AG09319 (cell line): Measurements from ENCODE around the gene TBL1X.

Source experiments
- DNase-seq: peaks from one replicate; pipeline ENCODE4 v3.0.0-alpha.2; 2010; ENCODE audit warnings: low read depth; ENCODE audit errors: extremely low read depth
- TF ChIP-seq, protein P1 (sequence below): IDR thresholded peaks from 2 replicates; pipeline ENCODE4 v1.5.1; 2011; ENCODE audit warnings: low read depth, mild to moderate bottlenecking, inconsistent platforms, low read length, moderate library complexity

Gene TBL1X

DNA sequence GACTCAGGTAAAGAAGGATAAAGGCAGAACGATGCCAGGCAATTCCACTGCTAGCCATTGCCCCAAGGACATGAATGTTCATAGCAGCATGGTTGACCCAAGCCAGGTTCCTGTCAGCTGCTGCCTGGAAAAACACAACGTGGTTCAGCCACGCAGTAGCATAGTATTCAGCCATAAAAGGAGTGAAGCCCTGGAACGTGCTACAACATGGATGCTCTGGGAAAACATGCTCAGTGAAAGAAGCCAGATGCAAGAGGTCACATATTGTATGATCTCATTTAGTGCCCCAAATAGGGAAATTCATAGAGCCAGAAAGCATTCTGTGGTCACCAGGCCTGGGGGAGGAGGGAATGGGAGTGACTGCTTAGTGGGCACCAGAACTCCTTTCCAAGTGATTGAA, 170.9 kb downstream of the TBL1X start:
- TF ChIP-seq, protein P1, sequence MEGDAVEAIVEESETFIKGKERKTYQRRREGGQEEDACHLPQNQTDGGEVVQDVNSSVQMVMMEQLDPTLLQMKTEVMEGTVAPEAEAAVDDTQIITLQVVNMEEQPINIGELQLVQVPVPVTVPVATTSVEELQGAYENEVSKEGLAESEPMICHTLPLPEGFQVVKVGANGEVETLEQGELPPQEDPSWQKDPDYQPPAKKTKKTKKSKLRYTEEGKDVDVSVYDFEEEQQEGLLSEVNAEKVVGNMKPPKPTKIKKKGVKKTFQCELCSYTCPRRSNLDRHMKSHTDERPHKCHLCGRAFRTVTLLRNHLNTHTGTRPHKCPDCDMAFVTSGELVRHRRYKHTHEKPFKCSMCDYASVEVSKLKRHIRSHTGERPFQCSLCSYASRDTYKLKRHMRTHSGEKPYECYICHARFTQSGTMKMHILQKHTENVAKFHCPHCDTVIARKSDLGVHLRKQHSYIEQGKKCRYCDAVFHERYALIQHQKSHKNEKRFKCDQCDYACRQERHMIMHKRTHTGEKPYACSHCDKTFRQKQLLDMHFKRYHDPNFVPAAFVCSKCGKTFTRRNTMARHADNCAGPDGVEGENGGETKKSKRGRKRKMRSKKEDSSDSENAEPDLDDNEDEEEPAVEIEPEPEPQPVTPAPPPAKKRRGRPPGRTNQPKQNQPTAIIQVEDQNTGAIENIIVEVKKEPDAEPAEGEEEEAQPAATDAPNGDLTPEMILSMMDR, result no peak
- no peak for DNase-seq

DNA sequence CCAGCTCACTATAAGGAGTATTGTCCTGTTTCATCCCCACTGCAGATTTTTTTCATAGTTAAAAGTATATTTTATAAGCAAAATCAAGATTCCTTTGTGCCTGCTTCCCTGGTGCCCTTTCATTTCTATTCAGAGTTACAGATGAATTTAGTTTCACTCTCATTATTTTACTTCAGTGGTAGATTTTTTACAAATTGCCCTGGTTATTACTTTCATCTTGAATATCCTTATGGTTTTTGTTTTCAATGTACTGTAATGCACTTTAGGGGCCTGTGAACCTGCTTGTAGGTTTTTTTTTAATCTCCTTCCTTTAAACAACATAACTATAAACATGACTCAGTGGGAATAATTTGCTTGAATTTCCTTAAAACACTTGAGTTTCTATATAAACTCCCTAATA, 174.0 kb downstream of the TBL1X start:
- TF ChIP-seq, protein P1, result no peak
- no peak for DNase-seq

DNA sequence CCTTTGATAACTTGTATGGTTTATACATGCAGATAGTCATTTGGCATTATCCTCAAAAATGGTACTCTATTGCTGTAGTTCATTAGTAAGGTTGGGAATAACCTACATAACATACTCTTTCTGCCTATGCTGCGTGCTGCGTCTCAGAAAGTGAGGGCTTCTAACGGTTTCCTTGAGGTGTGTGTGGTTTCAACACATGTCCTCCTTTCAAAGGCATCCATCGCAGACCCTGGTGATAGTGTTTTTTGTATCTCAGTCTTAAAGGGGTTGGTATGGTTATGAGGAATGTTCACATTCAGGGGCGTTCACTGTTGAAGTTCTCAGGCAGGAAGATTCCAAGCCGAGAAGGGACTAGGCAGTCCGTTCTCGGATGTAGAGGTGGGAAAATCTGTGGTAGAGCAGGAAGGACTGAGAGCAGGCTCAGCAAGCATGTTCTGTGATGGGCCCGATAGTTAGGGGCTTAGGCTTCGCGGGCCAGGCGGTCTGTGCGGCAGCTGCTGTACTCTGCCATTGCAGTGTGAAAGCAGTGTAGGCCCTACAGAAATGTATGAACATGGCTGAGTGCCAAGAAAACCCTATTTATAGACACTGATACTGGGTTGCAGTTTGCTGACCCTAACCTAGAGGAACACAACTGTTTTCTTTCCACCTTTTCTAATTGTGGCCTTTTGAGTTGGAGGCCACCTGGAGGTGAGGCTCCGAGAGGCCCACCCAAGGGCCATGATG, 177.6 kb downstream of the TBL1X start:
- TF ChIP-seq, protein P1, result no peak
- no peak for DNase-seq

DNA sequence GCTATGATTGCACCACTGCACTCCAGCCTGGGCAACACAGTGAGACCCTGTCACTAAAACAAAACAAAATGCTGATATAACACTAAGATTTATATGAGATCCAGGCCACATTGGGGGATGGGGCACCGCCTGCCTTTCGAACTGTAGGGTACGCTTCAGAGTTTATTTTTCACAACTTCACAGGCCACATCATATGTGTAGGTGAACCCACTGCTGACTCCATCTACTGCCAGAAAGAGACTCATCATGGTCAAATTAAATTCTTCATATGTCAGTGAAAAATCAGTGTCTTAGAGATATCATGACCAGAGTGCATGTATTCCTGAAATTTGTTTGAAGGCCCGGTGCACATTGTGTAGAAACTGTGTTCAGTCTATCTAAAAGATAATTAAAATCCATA, 178.9 kb downstream of the TBL1X start:
- TF ChIP-seq, protein P1, result no peak
- DNase-seq, result no peak

DNA sequence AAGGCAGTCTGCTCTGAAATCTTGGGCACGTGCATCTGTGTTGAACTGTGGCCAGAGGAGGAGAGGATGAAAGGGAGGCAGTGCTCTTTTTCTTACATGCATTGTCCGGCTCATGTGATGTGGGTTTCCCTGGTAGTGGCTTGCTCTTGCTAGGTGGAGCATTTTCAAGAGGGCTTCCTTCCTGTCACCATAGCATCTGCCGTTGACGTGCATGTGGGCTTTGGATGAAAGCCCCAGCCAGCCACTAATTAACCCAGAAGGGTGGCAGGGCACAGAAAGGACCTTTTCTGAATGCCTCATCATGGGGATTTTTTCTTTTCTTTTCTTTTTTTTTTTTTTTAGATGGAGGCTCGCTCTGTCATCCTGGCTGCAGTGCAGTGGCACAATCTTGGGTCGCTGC, 179.5 kb downstream of the TBL1X start:
- no peak for DNase-seq
- TF ChIP-seq, protein P1, result no peak

DNA sequence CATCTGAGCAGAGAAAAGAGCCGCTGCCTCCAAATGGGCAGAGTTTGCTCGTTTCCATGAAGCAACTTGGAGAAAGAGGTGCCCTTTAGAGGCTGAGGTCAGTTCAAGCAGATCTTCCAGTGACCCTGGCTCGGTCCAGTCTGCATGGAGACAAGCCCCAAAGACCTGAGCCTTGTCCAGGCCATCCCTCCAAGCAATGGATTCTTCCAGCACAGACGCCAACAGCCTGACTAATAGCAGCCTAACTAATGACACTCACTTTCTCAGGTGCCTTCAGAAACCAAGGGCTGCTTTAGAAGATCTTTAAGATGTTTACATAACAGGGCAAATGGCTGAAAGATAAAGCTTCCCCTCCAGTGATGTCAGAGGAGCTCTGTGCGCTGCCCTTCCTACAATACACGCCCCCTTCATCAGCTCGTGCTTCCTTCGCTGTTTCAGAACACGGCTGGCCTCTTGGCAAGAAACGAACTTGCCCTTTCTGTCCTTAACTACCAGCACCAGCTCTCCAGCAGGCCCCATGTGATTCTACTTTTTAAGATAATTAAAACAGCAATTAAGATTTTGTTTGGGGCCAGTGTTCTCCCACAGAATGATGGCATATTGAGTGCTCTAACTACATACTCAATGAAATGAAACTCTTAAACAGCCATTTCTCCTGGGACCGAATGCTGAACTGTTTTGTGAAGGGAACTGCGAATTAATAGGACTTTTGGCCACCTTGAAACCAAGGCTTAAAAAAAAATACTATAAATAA, 181.8 kb downstream of the TBL1X start:
- no peak for DNase-seq

DNA sequence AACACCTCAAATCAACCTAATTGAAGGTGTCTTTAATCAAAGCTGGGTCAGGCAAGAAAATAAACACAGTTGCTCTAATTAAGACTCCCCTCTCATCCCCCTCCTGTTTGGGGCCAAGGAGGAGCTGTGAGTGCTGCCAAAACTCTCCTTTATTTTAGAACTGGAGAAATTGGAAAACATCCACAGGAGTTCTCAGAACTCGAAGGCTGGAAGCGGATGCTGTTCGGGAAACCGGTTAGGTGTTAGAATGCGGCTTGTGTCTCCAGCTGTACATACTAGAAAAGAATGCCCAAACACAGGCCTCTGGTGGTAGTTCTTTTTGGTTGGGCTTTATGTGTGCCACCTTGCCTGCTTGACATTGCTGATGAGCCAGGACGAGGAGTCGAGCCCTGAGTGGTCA, 182.6 kb downstream of the TBL1X start:
- DNase-seq, result no peak
- TF ChIP-seq, protein P1, result no peak

More for the DNA sequence above, 181.8 kb downstream of the TBL1X start:
- TF ChIP-seq, protein P1, result no peak
